Epithelial cell of esophagus (primary cell): ENCODE measurements around the gene SMCO4.
"Not testable (repeated sequence)": the region's sequence is repeated elsewhere in the genome, so short reads cannot be mapped to it uniquely, and the experiment has no call there.

ENCODE experiments used
- DNase-seq: peaks from one replicate; pipeline ENCODE4 v3.0.0; 2010; ENCODE audit warnings: low read depth
- H3K4me3 ChIP-seq: 2 replicates; pipeline ENCODE4 v1.5.1; 2011; ENCODE audit warnings: mild to moderate bottlenecking, low read length, control low read depth
- CTCF ChIP-seq: IDR thresholded peaks from 2 replicates; pipeline ENCODE4 v1.5.1; 2011; ENCODE audit warnings: low read depth, mild to moderate bottlenecking, low read length, control low read depth, inconsistent platforms; ENCODE audit not compliant: insufficient read depth; ENCODE audit errors: missing control alignments

SMCO4 gene

GRCh38 chr11:93536101-93536861, 6.9 kb downstream of the SMCO4 start:
- DNase-seq, result no peak
- no peak for TF ChIP-seq CTCF
- no peak overlapping the region for H3K4me3 ChIP-seq

GRCh38 chr11:93535578-93535977, 7.6 kb downstream of the SMCO4 start:
- not testable (repeated sequence) for DNase-seq, H3K4me3 ChIP-seq

- H3K4me3 ChIP-seq, result no peak overlapping the region
- TF ChIP-seq CTCF, result no peak
- no peak for DNase-seq
Measured at GRCh38 chr11:93532806-93533205, 10.4 kb downstream of the SMCO4 start.

- DNase-seq, result no peak
- TF ChIP-seq CTCF, result no peak
- no peak overlapping the region for H3K4me3 ChIP-seq
Measured at GRCh38 chr11:93532281-93532789, 10.9 kb downstream of the SMCO4 start.

GRCh38 chr11:93530468-93530826, 12.7 kb downstream of the SMCO4 start:
- DNase-seq, result no peak
- no peak overlapping the region for H3K4me3 ChIP-seq
- TF ChIP-seq CTCF, result no peak

GRCh38 chr11:93529707-93530467, 13.3 kb downstream of the SMCO4 start:
- no peak for DNase-seq
- no peak overlapping the region for H3K4me3 ChIP-seq
- no peak for TF ChIP-seq CTCF

- no peak for DNase-seq
- no peak for TF ChIP-seq CTCF
- H3K4me3 ChIP-seq, result no peak overlapping the region
Measured at GRCh38 chr11:93528757-93529645, 14.2 kb downstream of the SMCO4 start.
